Tibial nerve (tissue), 4 donors: ENCODE results near the gene PDPN. TPM values are rescaled to one million over a fixed set of nuclear protein-coding genes. Genes with fewer than 3 reads are reported as not detected.
A peak's percentile ranks its signal among the peaks of the same experiment; 100 is the strongest.

Experiments
- DNase-seq, 2 donors: peaks; one replicate each; pipeline ENCODE4 v3.0.0-alpha.2; 2019; ENCODE audit warnings: low spot score in 2 of 2
- H3K27ac ChIP-seq, 4 donors: fragments of 200-600 bp; sonication (generic) in 3 of 4; one replicate each; pipeline ENCODE4 v1.5.1; 2017 to 2019; ENCODE audit warnings: mild to moderate bottlenecking in 1 of 4
- H3K27me3 ChIP-seq, 2 donors: fragments of 200-600 bp; sonication (generic) in 1 of 2; one replicate each; pipeline versions ENCODE4 v1.5.1 to v1.6.0; 2017 to 2019
- H3K36me3 ChIP-seq, 3 donors: fragments of 200-600 bp; sonication (generic); one replicate each; pipeline ENCODE4 v1.5.1; 2018 to 2019
- H3K4me1 ChIP-seq, 4 donors: fragments of 200-600 bp; sonication (generic) in 3 of 4; one replicate each; pipeline ENCODE4 v1.5.1; 2017 to 2019
- H3K4me3 ChIP-seq, 4 donors: fragments of 200-600 bp; sonication (generic) in 3 of 4; one replicate each; pipeline ENCODE4 v1.5.1; 2017 to 2019; ENCODE audit warnings: mild to moderate bottlenecking in 1 of 4, moderate library complexity in 1 of 4
- H3K9me3 ChIP-seq, 4 donors: fragments of 200-600 bp; sonication (generic) in 3 of 4; one replicate each; pipeline ENCODE4 v1.5.1; 2017 to 2019
- EP300 ChIP-seq, 2 donors: sonication (generic); formaldehyde crosslinking; IDR thresholded peaks; one replicate each; pipeline ENCODE4 v1.6.1; 2017; ENCODE audit warnings: antibody characterized with exemption in 2 of 2, mild to moderate bottlenecking in 1 of 2
- POLR2A ChIP-seq, 2 donors: fragments of 450-650 bp; IDR thresholded peaks; one replicate each; pipeline ENCODE4 v1.6.1; 2017; ENCODE audit warnings: antibody characterized with exemption in 2 of 2, mild to moderate bottlenecking in 2 of 2, moderate library complexity in 2 of 2
- WGBS, 2 donors: methylation state at CpG; one replicate each; pipeline ENCODE4 v1.1.5; 2018; 5-methylcytosine and 5-hydroxymethylcytosine counted together
- total RNA-seq, 4 donors: library from RNA; depleted of rRNA; stranded (reverse); fragments of >200 nt; gene quantifications; one replicate each; pipeline ENCODE4 v1.1.0, GENCODE V29; 2016
- TF ChIP-seq, protein P1 (sequence below), 5 experiments: fragments of 200-600 bp in 3 of 5; fragments of 450-650 bp in 2 of 5; sonication (generic) in 3 of 5; IDR thresholded peaks; one replicate each; pipeline ENCODE4 v1.5.1; 2016 to 2019; ENCODE audit warnings: antibody characterized with exemption in 5 of 5, mild to moderate bottlenecking in 3 of 5, moderate library complexity in 2 of 5

The PDPN gene
- total RNA-seq, 4 donors from 2014 or later: 16.2 to 25.7 (median 21.2) TPM

DNA sequence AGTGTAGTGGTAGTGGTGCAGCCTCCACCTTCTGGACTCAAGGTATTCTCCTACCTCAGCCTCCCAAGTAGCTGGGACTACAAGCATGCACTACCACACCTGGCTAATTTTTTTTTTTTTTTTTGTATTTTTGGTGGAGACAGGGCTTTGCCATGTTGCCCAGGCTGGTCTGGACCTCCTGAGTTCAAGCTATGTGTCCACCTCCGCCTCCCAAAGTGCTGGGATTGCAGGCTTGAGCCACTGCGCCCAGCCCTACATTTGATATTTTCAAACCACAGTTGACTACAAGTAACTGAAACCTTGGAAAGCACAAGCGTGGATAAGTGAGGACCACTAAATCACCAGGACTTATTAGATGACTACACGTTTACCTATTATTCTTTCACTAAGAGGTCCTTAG lies 10.0 kb upstream of the PDPN start:
- WGBS, 2 donors: 91 to 93% methylated on average over 4 of the region's 4 CpGs
- Histone ChIP-seq H3K27me3 (peaks cover 2 to 11% of the 10 kb centered on the region in 2 donors), H3K36me3 (no peaks in the 10 kb centered on the region), H3K27ac (no peak overlapping the region), H3K4me3 (no peak overlapping the region), H3K9me3 (no peaks in the 10 kb centered on the region), H3K4me1 (no peaks in the 10 kb centered on the region)
- TF ChIP-seq EP300 (IDR thresholded peaks at IDR 0.05) (no peak), POLR2A (IDR thresholded peaks at IDR 0.05) (no peak)
- DNase-seq: no peak

DNA sequence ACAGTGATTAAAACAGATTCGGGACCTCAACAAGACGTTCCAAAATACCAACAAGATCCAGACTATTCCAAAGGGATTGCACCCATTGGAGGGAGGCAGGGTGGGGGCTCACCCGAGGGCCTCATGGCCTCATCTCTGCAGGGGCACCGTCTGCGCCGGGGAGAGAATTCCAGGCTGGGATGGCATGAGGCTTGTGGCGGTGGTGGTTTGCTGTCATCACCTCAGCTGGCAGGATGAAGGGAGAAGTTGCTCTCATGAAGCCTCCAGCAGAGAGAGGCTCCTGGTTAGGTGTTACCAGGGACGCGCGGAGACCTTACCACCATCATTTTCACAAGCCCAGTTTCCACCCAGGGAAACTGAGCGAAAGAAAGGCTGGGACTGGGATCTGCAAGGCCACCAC lies 6.7 kb upstream of the PDPN start:
- H3K36me3 ChIP-seq: no peaks in the 10 kb centered on the region
- H3K9me3 ChIP-seq: no peaks in the 10 kb centered on the region
- H3K27ac ChIP-seq: no peak overlapping the region
- peaks cover 2 to 11% of the 10 kb centered on the region in 2 donors for H3K27me3 ChIP-seq
- TF ChIP-seq, protein P1, sequence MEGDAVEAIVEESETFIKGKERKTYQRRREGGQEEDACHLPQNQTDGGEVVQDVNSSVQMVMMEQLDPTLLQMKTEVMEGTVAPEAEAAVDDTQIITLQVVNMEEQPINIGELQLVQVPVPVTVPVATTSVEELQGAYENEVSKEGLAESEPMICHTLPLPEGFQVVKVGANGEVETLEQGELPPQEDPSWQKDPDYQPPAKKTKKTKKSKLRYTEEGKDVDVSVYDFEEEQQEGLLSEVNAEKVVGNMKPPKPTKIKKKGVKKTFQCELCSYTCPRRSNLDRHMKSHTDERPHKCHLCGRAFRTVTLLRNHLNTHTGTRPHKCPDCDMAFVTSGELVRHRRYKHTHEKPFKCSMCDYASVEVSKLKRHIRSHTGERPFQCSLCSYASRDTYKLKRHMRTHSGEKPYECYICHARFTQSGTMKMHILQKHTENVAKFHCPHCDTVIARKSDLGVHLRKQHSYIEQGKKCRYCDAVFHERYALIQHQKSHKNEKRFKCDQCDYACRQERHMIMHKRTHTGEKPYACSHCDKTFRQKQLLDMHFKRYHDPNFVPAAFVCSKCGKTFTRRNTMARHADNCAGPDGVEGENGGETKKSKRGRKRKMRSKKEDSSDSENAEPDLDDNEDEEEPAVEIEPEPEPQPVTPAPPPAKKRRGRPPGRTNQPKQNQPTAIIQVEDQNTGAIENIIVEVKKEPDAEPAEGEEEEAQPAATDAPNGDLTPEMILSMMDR (IDR thresholded peaks at IDR 0.05): no peak
- TF ChIP-seq POLR2A (IDR thresholded peaks at IDR 0.05) (no peak), EP300 (IDR thresholded peaks at IDR 0.05) (no peak)
- H3K4me1 ChIP-seq: no peaks in the 10 kb centered on the region
- H3K4me3 ChIP-seq: no peak overlapping the region
- DNase-seq: no peak
- WGBS, 2 donors: 84 to 85% methylated on average over 11 of the region's 11 CpGs

DNA sequence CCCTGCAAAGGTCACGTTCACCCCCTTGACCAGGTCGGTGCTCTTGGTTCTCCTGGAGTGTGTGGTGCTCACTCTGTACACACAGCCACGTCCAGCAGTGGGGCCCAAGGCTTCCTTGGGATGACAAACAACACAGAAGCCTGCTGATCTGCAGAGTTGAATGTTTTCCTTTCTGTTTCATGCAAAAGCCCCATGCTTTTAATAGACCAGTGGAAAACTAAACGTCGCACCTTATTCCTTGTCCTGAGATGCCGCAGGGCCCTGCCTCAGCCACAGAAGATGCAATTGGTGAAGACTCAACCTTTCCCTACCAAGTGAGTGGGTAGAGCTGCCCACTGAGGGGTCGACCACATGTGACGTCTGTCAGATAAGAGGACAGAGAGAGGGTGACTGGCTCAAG lies 5.8 kb upstream of the PDPN start:
- Histone ChIP-seq H3K36me3 (no peaks in the 10 kb centered on the region), H3K27ac (no peak overlapping the region), H3K4me1 (peaks cover 0 to 1% (median 0%) of the 10 kb centered on the region in 4 donors), H3K4me3 (no peak overlapping the region), H3K27me3 (peaks cover 2 to 13% of the 10 kb centered on the region in 2 donors), H3K9me3 (no peaks in the 10 kb centered on the region)
- whole genome bisulfite sequencing, 2 donors: 81 to 83% methylated on average over 8 of the region's 8 CpGs
- TF ChIP-seq, protein P1 (IDR thresholded peaks at IDR 0.05): no peak
- TF ChIP-seq EP300 (IDR thresholded peaks at IDR 0.05) (no peak), POLR2A (IDR thresholded peaks at IDR 0.05) (no peak)
- DNase-seq: no peak

DNA sequence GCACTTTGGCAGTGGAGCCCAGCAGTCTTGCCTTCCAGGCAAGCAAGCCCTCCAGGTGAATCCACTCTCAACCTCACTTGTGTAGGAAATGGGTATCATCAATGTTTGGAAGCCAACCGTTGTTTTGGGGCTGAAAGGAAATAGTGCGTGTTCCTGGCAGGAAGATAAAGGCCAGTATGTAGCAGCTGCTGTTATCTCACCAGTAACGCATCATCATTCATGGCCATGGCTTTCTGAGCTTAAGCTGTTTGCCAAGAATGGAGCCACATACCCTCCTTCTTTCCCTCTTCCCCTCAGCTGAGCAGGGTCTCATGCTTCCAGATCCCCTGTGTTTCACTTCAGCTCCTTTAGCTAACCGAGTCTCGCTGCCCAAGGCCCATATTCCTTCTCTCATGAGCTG lies 2.2 kb upstream of the PDPN start:
- peaks cover 2 to 16% of the 10 kb centered on the region in 2 donors for H3K27me3 ChIP-seq
- H3K4me1 ChIP-seq: peaks cover 0 to 36% (median 9%) of the 10 kb centered on the region in 4 donors
- H3K4me3 ChIP-seq: no peak overlapping the region
- H3K36me3 ChIP-seq: no peaks in the 10 kb centered on the region
- no peak for TF ChIP-seq EP300 (IDR thresholded peaks at IDR 0.05)
- TF ChIP-seq, protein P1 (IDR thresholded peaks at IDR 0.05): no peak
- TF ChIP-seq POLR2A (IDR thresholded peaks at IDR 0.05): no peak
- 85 to 97% methylated on average over 5 of the region's 5 CpGs for WGBS, 2 donors
- DNase-seq: no peak
- no peak overlapping the region for H3K27ac ChIP-seq
- no peaks in the 10 kb centered on the region for H3K9me3 ChIP-seq

DNA sequence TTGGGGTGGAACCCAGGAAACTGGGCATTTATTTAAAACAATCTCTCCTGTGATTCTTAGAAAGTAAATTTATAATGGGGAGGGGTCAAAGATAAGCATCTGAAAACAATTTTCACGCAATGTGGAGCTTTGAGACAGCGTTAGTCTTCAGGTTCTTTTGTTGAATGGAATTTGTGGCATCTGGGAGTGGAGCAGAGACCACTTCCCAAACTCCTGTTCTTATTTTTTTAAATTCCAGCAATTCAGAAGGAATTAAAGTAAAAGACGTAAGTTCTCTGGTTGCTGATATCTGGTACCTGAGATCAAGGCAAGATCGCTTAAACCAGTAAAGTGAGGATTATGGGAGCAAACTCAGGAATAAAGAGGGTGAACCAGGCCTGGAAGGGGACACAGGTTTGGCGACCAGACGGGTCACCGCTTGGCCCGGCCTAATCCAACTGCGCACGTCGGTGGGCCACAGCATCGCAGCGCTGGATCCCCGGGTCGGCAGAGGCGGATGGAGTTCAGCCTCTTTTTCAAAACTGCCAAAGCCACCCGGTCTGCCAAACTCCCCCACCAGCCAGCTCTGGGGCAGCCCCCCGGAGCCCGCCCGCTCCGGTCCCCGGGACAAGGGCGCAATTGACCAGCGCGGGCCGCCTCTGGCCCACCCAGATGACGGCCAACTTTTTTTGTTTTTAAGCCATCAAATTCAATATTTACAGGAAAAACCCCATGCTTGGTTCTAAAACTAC lies 754 bp upstream of the PDPN start:
- WGBS, 2 donors: 28 to 30% methylated on average over 27 of the region's 27 CpGs
- Histone ChIP-seq H3K36me3 (no peaks in the 10 kb centered on the region), H3K4me3 (peak overlapping the region in 2 of 4 donors; percentile 62), H3K27ac (peak overlapping the region in 3 of 4 donors; percentile 82 to 95 (median 92)), H3K9me3 (no peaks in the 10 kb centered on the region), H3K27me3 (peaks cover 0 to 8% of the 10 kb centered on the region in 2 donors), H3K4me1 (peaks cover 0 to 50% (median 19%) of the 10 kb centered on the region in 4 donors)
- no peak for DNase-seq
- TF ChIP-seq EP300 (IDR thresholded peaks at IDR 0.05) (no peak), POLR2A (IDR thresholded peaks at IDR 0.05) (no peak)
- TF ChIP-seq, protein P1 (IDR thresholded peaks at IDR 0.05): no peak
